Gastroesophageal sphincter (tissue), 3 donors: ENCODE data around the gene KRTAP5-1.

Source experiments
- CTCF ChIP-seq, 4 experiments: fragments of 200-600 bp in 2 of 4; fragments of 450-650 bp in 2 of 4; sonication (generic) in 1 of 4; IDR thresholded peaks; one replicate each; pipeline ENCODE4 v1.5.1; 2017 to 2019; ENCODE audit warnings: antibody characterized with exemption in 4 of 4, mild to moderate bottlenecking in 2 of 4, moderate library complexity in 2 of 4
- EP300 ChIP-seq: sonication (generic); formaldehyde crosslinking; IDR thresholded peaks from one replicate; pipeline ENCODE4 v1.6.1; 2017; ENCODE audit warnings: antibody characterized with exemption, mild to moderate bottlenecking
- POLR2A ChIP-seq, 2 donors: fragments of 450-650 bp; IDR thresholded peaks; one replicate each; pipeline ENCODE4 v1.6.1; 2017; ENCODE audit warnings: antibody characterized with exemption in 2 of 2, mild to moderate bottlenecking in 2 of 2, moderate library complexity in 1 of 2
- POLR2AphosphoS5 ChIP-seq: sonication (generic); formaldehyde crosslinking; IDR thresholded peaks from one replicate; pipeline ENCODE4 v1.6.1; 2017; ENCODE audit warnings: antibody characterized with exemption

DNA sequence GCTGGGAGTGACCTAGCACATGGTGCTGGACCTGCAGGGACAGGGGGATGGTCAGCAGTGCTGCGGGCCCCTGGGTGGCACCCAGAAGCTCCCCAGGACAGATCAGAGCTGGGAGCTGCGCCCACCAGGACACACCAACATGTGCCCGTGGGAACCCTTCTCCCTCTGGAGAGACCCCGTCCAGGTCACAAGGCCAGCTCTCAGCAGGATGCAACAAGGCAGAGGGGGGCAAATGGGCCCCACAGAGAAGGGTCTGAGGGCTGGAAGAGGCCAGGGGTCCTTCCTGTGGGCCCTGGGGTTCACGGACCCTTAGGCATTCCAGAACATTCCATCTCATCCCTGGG is 19.2 kb downstream of the KRTAP5-1 start:
- TF ChIP-seq CTCF (IDR thresholded peaks at IDR 0.05) (no peak), POLR2A (IDR thresholded peaks at IDR 0.05) (no peak), POLR2AphosphoS5 (no peak), EP300 (no peak)
